T-cell (primary cell): Measurements from ENCODE around the gene WDR70. TPM values are rescaled to one million over a fixed set of nuclear protein-coding genes. Genes with fewer than 3 reads are reported as not detected.
"Not testable (repeated sequence)": the region's sequence is repeated elsewhere in the genome, so short reads cannot be mapped to it uniquely, and the experiment has no call there.

ENCODE experiments used
- ATAC-seq, 4 experiments: fragments of 200-7000 bp in 3 of 4; fragments of 150-1000 bp in 1 of 4; cut with Tn5 transposase; replicated peaks in 1 of 4; 1 replicate in 3 of 4; 2 replicates in 1 of 4; pipeline ENCODE4 v1.10.0; 2021; ENCODE audit warnings: moderate library complexity in 3 of 4, mild to moderate bottlenecking in 2 of 4, moderate number of reproducible peaks in 1 of 4
- CTCF ChIA-PET, 2 donors: fragments of 300-600 bp; sonication (Branson Sonifier 250); formaldehyde crosslinking; loops; one replicate each; lab custom pipeline; 2022; ENCODE audit warnings: antibody characterized with exemption in 2 of 2; lab: Charles Lee
- POLR2A ChIA-PET, 2 donors: fragments of 300-600 bp; sonication (Branson Sonifier 250); formaldehyde crosslinking; loops; one replicate each; lab custom pipeline; 2022; ENCODE audit warnings: antibody characterized with exemption in 2 of 2; lab: Charles Lee
- DNase-seq, 35 experiments: peaks; one replicate each; pipeline versions ENCODE4 v3.0.0 to v3.0.0-alpha.2; 2013 to 2023
- H3K27ac ChIP-seq: one replicate; pipeline ENCODE4 v1.5.1; 2013; ENCODE audit warnings: low read length
- H3K27me3 ChIP-seq, 2 experiments: replicated peaks in 1 of 2; 1 replicate in 1 of 2; 2 replicates in 1 of 2; pipeline versions ENCODE4 v1.6.1 to v1.7.0; 2013; ENCODE audit warnings: low read length in 1 of 2, mixed read lengths in 1 of 2; ENCODE audit not compliant: control insufficient read depth in 2 of 2, insufficient read depth in 2 of 2; ENCODE audit errors: extremely low read depth in 1 of 2
- H3K36me3 ChIP-seq, 2 donors: 1 replicate in 1 of 2; 2 replicates in 1 of 2; pipeline versions ENCODE4 v1.6.1 to v1.7.0; 2013; ENCODE audit warnings: low read length in 1 of 2; ENCODE audit not compliant: control insufficient read depth in 2 of 2, insufficient read depth in 1 of 2; ENCODE audit errors: extremely low read depth in 1 of 2
- H3K4me1 ChIP-seq, 2 experiments: 1 replicate in 1 of 2; 2 replicates in 1 of 2; pipeline versions ENCODE4 v1.6.1 to v1.7.0; 2013; ENCODE audit warnings: low read length in 2 of 2, mixed read lengths in 1 of 2; ENCODE audit not compliant: insufficient read depth in 2 of 2, control insufficient read depth in 1 of 2; ENCODE audit errors: extremely low read depth in 1 of 2
- H3K4me3 ChIP-seq, 2 donors: 1 replicate in 1 of 2; 2 replicates in 1 of 2; pipeline versions ENCODE4 v1.5.1 to v1.7.0; 2013; ENCODE audit warnings: mild to moderate bottlenecking in 2 of 2, low read length in 1 of 2, moderate library complexity in 1 of 2; ENCODE audit not compliant: control insufficient read depth in 1 of 2; ENCODE audit errors: extremely low read depth in 1 of 2
- H3K9me3 ChIP-seq: 2 replicates; pipeline ENCODE4 v1.7.0; 2013
- H3K27ac Mint-ChIP-seq, 2 donors: one replicate each; pipeline ENCODE4 v1.8.0; 2020 to 2021; ENCODE audit warnings: mild to moderate bottlenecking in 2 of 2, mixed read lengths in 2 of 2
- H3K27me3 Mint-ChIP-seq, 2 donors: one replicate each; pipeline ENCODE4 v1.8.0; 2021 to 2022; ENCODE audit warnings: mixed read lengths in 2 of 2
- H3K36me3 Mint-ChIP-seq: one replicate; pipeline ENCODE4 v1.8.0; 2021; ENCODE audit warnings: mixed read lengths
- H3K4me1 Mint-ChIP-seq, 3 donors: one replicate each; pipeline ENCODE4 v1.8.0; 2020 to 2022; ENCODE audit warnings: mixed read lengths in 3 of 3, mild to moderate bottlenecking in 1 of 3
- H3K4me3 Mint-ChIP-seq, 3 donors: one replicate each; pipeline ENCODE4 v1.8.0; 2020 to 2022; ENCODE audit warnings: mild to moderate bottlenecking in 3 of 3, mixed read lengths in 3 of 3, moderate library complexity in 3 of 3
- H3K9me3 Mint-ChIP-seq, 3 donors: one replicate each; pipeline ENCODE4 v1.8.0; 2020 to 2022; ENCODE audit warnings: mixed read lengths in 3 of 3
- WGBS: methylation state at CpG from one replicate; pipeline ENCODE4 v1.1.5; 2013; ENCODE audit warnings: missing lambda C conversion rate; ENCODE audit not compliant: insufficient coverage; 5-methylcytosine and 5-hydroxymethylcytosine counted together
- total RNA-seq, 35 experiments: library from RNA in 6 of 35; stranded (reverse) in 6 of 35; fragments of 120-200 nt in 1 of 35; gene quantifications; one replicate each; pipeline versions ENCODE4 v1.2.1 to v1.2.4 and lab custom pipeline; 2013 to 2026

The WDR70 gene
- total RNA-seq, 5 donors from 2014 or later (not counting 1 experiment from before 2014, with no cell fraction given) = 30.1 to 44.6 (median 37.5) TPM

- POLR2A ChIA-PET = not testable (repeated sequence)
These were observed 402.3 kb downstream of the WDR70 start for GRCh38 chr5:37781409-37781808.

DNA sequence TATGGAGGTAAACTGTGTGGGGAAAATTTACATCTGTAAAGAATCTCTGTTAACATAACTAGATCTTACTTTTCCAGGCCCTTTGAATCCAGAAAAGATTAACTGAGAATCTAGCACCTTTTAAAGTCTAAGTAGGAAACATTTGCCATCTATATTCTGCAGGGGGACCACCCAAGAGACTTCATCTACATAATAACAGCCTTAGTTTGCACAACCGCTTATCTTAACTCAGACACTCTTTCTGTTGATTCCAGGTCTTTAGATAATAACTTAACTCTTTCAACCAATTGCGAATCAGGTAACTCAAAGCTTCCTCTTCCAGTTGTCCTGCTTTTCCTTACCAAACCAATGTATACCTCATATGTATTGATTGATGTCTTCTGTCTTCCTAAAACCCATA is 407.3 kb downstream of the WDR70 start:
- ATAC-seq = no peak
- Mint-ChIP-seq H3K36me3 (no peaks in the 10 kb centered on the region), H3K9me3 (no peaks in the 10 kb centered on the region), H3K4me1 (no peaks in the 10 kb centered on the region), H3K27ac (no peak overlapping the region), H3K4me3 (no peak overlapping the region), H3K27me3 (peaks cover 8 to 9% of the 10 kb centered on the region in 2 donors)
- Histone ChIP-seq H3K27ac (no peak overlapping the region), H3K4me1 (no peaks in the 10 kb centered on the region), H3K27me3 (peaks cover 0 to 6% of the 10 kb centered on the region in 2 experiments), H3K4me3 (no peak overlapping the region), H3K9me3 (no peaks in the 10 kb centered on the region), H3K36me3 (no peaks in the 10 kb centered on the region)
- CTCF ChIA-PET = no interaction called here
- POLR2A ChIA-PET = no interaction called here
- no peak for DNase-seq
- no CpG with 5 or more reads among the region's 2 CpGs for WGBS

More at GRCh38 chr5:37781409-37781808, 402.3 kb downstream of the WDR70 start:
- DNase-seq, ATAC-seq, H3K27ac ChIP-seq, H3K9me3 Mint-ChIP-seq, H3K27me3 ChIP-seq, H3K36me3 ChIP-seq, H3K36me3 Mint-ChIP-seq, H3K27ac Mint-ChIP-seq, H3K9me3 ChIP-seq, H3K4me1 ChIP-seq, H3K27me3 Mint-ChIP-seq, H3K4me3 ChIP-seq, H3K4me3 Mint-ChIP-seq, H3K4me1 Mint-ChIP-seq: not testable (repeated sequence)
- WGBS = no CpG with 5 or more reads among the region's 8 CpGs
- CTCF ChIA-PET = interaction anchor here in 1 of 2 donors (0.6 kb wide), 1 partner anchor 709 kb away, joined by 6 read pairs; no protein-coding TSS in a partner anchor

DNA sequence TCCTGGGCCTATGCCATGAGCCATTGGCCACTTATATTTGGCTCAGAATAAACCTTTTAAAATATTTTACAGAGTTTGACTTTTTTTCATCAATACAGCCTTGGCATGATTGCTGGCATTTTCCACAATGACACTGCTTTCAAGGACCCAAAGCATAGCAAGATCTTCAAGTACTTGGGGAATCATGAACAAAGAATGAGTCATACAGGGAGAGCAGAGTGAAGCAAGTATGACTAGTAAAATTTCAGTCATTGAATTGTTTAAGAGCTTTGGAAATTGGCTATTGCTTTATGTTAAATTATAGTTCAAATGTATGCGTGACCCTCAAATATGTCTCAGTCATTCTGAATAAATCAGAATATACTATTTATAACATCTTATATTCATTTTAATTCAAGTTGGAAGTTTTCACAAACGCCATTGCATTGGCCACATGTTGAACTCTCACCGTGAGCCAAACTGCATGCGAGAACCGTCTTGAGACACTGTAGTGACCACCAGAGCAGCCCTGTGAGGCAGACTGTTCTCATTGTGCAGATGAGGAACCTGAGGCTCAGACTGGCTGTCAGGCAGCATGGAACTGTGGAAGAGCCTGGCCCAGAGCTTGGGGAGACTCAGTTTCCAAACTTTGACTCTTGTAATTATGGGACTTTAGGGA is 407.9 kb downstream of the WDR70 start:
- Mint-ChIP-seq H3K27ac (no peak overlapping the region), H3K4me3 (no peak overlapping the region), H3K27me3 (peaks cover 8 to 13% of the 10 kb centered on the region in 2 donors), H3K4me1 (no peaks in the 10 kb centered on the region), H3K9me3 (peaks cover 0 to 4% (median 0%) of the 10 kb centered on the region in 3 donors), H3K36me3 (no peaks in the 10 kb centered on the region)
- WGBS = 90% methylated on average over 2 of the region's 5 CpGs
- Histone ChIP-seq H3K36me3 (no peaks in the 10 kb centered on the region), H3K4me1 (no peaks in the 10 kb centered on the region), H3K4me3 (no peak overlapping the region), H3K27me3 (peaks cover 0 to 6% of the 10 kb centered on the region in 2 experiments), H3K27ac (no peak overlapping the region), H3K9me3 (no peaks in the 10 kb centered on the region)
- no peak for ATAC-seq
- ChIA-PET CTCF (no interaction called here), POLR2A (no interaction called here)
- no peak for DNase-seq

DNA sequence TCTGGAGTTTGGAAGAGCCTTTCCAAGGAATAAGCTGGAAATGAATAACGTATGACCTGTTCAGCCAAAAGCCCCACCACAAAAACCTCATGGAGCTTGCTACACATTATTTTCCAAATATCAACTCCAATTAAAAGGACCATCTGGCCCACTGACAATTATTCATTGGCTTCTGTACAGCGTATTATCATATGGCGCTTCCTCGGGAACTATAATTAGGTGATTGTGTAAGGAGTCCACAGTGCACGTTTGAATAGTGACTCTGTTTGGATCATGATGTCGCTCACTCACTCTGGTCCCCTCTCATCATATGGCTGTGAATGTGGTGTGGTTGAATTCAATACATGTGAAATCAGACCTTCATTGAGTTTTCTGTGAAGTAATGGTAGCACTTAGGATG is 408.6 kb downstream of the WDR70 start:
- Histone ChIP-seq H3K4me3 (no peak overlapping the region), H3K9me3 (no peaks in the 10 kb centered on the region), H3K27me3 (peaks cover 0 to 6% of the 10 kb centered on the region in 2 experiments), H3K4me1 (no peaks in the 10 kb centered on the region), H3K27ac (no peak overlapping the region), H3K36me3 (no peaks in the 10 kb centered on the region)
- Mint-ChIP-seq H3K27me3 (peaks cover 8 to 13% of the 10 kb centered on the region in 2 donors), H3K4me1 (no peaks in the 10 kb centered on the region), H3K36me3 (no peaks in the 10 kb centered on the region), H3K27ac (no peak overlapping the region), H3K4me3 (no peak overlapping the region), H3K9me3 (peaks cover 0 to 4% (median 2%) of the 10 kb centered on the region in 3 donors)
- ATAC-seq (no peak), DNase-seq (no peak)
- ChIA-PET POLR2A (no interaction called here), CTCF (no interaction called here)
- no CpG with 5 or more reads among the region's 6 CpGs for WGBS

DNA sequence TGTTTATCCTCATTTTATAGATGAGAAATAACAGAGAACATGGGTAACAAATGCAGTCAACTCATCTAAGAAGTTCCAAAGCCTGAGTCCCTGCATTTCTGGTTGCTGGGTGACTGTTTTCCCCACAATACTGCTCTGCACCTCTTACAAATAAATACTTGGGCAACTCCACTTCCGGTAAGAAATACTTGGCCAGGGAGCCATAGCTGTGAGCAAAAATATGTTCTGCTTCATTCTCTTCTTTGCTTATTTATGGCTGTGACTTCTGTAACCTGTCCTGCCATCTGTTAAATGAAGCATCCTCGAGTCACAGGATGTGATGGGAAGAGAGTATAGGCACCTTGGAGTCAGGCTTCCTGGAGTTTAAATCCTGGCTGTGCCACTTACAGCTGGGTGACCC is 410.9 kb downstream of the WDR70 start:
- H3K9me3 Mint-ChIP-seq = peaks cover 6 to 17% (median 11%) of the 10 kb centered on the region in 3 donors
- DNase-seq = no peak
- no peak overlapping the region for H3K4me3 Mint-ChIP-seq
- WGBS = 100% methylated on average over 1 of the region's 2 CpGs
- no peak for ATAC-seq
- no peaks in the 10 kb centered on the region for H3K9me3 ChIP-seq
- no peaks in the 10 kb centered on the region for H3K4me1 ChIP-seq
- no peak overlapping the region for H3K4me3 ChIP-seq
- no peak overlapping the region for H3K27ac ChIP-seq
- no peaks in the 10 kb centered on the region for H3K36me3 Mint-ChIP-seq
- CTCF ChIA-PET = no interaction called here
- peaks cover 0 to 6% of the 10 kb centered on the region in 2 experiments for H3K27me3 ChIP-seq
- peaks cover 9 to 15% of the 10 kb centered on the region in 2 donors for H3K27me3 Mint-ChIP-seq
- POLR2A ChIA-PET = no interaction called here
- H3K36me3 ChIP-seq = no peaks in the 10 kb centered on the region
- no peak overlapping the region for H3K27ac Mint-ChIP-seq
- H3K4me1 Mint-ChIP-seq = no peaks in the 10 kb centered on the region

DNA sequence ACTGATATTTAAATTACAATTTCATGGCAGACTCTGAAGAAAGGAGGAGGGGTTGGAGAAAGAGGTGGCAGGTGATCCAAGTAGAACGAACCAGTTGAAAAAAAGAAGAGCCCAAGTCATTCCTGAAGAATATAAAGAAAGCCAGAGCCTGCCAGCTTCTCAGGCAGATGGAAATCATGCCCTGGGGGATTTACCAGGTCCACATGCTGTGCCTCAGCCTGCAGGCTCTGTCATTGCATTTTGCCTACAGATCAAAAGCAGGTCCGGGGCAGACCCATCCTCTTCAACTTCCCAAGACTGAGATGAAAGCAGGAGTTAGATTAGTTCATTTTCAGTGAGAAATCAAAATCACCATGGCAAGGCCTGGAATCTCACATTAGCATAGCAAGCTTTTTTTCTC is 412.2 kb downstream of the WDR70 start:
- H3K27ac ChIP-seq = no peak overlapping the region
- ChIA-PET CTCF (no interaction called here), POLR2A (no interaction called here)
- H3K27me3 ChIP-seq = no peaks in the 10 kb centered on the region
- H3K9me3 Mint-ChIP-seq = peaks cover 12 to 17% (median 14%) of the 10 kb centered on the region in 3 donors
- WGBS = 89% methylated on average over 1 of the region's 2 CpGs
- no peaks in the 10 kb centered on the region for H3K36me3 ChIP-seq
- H3K4me1 ChIP-seq = no peaks in the 10 kb centered on the region
- DNase-seq (no peak), ATAC-seq (no peak)
- H3K4me3 Mint-ChIP-seq = no peak overlapping the region
- H3K4me1 Mint-ChIP-seq = no peaks in the 10 kb centered on the region
- H3K27me3 Mint-ChIP-seq = peaks cover 8 to 13% of the 10 kb centered on the region in 2 donors
- no peak overlapping the region for H3K4me3 ChIP-seq
- no peaks in the 10 kb centered on the region for H3K36me3 Mint-ChIP-seq
- no peak overlapping the region for H3K27ac Mint-ChIP-seq
- H3K9me3 ChIP-seq = no peaks in the 10 kb centered on the region
